8988T (cell line): ENCODE results near the gene TECTA.
A peak's percentile ranks its signal among the peaks of the same experiment; 100 is the strongest.
"Not testable (repeated sequence)": the region's sequence is repeated elsewhere in the genome, so short reads cannot be mapped to it uniquely, and the experiment has no call there.

Source experiments
- DNase-seq: peaks from one replicate; pipeline ENCODE4 v3.0.0; 2011

Gene TECTA

DNA sequence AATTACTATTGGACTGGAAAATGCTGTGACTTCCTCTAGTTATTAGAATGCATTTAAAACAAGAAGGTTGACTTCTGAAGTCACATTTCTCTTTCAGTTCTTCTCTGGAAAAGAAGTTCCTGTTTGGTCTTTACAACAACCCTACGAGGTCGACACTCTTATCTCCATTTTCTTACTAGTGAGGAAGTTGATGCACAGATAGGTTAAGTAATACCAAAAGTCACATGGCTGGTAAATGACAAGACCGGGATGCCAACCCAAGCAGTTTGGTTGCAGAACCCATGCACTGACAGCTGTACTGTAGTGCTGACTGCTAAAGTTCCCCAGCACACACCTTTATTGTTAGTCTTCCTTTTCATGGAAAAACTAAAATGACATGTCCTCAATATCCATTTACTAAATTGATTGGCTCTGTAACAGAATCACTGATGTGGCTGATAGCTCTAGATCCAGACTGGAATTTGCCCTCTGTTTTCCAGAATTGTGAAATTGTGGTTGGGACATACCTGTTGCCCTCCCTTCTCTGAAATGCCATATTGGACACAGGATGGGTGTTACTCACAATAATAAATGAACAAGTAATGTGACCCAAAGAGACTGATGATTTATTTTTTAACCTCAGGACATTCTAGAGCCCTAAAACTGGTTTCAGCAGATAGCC is 9.4 kb upstream of the TECTA start:
- no peak for DNase-seq

DNA sequence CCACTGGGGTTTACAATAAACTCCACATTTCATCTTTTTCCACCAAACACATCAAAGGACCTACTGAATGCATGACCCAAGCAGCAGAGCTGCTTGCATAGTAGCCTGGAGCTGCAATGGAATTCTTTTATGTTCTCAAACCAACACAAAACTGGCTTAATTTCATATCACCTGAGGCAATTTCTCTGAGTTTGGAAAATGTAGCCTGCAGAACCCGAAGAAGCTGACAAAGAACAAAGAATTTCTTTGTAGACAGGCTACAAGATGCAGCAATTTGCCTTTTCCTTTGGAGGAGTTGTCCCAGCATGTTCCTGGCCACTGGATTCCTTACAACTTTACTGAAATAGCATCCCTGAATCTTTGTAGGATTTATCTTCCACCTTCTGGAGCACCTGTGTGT is 5.5 kb upstream of the TECTA start:
- DNase-seq: no peak

DNA sequence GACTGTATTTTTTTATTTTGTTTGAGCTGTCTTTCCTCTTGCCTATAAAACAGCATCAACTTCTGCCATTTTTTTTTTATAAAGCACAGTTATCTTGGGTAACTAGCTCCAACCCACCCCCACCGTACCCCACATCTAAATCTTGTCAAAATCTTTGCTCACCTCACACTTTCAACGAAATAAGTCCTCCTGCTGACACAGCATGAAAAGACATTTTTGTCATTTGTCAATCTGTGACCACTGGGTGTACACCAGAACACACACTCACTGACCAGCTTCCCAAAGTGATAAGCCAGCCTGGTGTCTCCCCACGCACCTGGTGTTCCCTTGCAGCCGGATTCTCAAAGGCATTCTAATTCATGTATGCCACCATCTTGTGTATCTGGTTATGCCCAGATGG is 1.7 kb upstream of the TECTA start:
- DNase-seq: no peak

DNA sequence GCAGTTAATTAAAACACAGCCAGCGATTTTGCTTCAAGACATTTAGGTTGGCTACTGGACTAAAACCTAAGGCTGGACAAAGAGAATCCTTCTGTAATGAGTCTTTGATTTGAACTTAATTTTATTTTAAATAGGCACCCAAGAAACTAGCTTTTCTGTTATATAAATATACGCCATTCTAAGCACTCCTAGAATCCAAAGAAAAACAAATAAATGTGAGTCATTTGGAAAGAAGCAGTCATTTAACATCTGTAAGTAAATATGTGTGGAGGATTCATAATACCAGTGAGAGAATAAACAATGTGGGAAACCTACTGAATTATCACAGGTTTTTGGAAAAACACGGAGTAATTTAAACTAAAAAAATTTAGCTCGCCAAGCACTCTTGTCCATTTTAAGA is 1.2 kb upstream of the TECTA start:
- no peak for DNase-seq

DNA sequence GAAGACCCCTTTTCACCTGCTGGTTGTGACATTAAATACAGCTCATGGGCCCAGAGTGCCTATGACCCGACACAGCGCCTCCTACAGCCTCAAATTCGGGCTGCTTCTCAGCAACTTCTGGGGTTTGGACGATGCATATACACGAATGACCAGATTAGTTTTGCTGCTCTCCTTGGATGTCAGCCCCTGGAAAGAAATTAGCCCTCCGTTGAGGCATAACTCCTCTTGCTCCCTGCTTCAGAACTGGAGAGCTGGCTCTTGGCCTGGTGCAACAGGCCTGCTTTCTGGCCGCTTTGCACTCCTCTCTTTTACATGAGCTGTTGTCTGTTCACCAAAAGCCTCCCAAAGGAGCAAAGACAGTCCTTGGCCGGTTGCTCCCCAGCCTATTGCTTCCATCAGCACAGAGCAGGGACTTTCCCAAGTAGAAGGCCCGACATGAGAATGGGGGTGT is 3.3 kb downstream of the TECTA start:
- no peak for DNase-seq

DNA sequence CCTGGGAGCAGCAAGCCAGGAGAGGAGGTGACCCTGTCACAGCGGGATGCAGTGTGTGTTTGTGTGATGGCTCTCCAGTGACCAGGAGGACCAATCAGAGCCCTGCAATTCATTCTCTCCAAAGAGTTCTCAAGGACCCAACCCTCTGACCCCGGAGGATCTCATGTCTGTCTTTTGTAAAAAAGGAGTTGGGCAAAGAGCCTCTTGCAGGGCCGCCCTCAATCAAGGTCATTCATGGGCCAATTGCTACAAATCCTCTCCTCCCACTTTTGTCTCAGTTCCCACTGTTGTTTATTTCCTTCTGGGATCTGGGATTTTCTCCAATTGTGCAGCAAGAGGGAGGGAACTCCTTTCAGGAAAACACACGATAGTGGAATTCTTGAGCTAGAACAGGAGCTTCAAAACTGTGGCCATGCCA is 4.0 kb downstream of the TECTA start:
- DNase-seq: no peak

DNA sequence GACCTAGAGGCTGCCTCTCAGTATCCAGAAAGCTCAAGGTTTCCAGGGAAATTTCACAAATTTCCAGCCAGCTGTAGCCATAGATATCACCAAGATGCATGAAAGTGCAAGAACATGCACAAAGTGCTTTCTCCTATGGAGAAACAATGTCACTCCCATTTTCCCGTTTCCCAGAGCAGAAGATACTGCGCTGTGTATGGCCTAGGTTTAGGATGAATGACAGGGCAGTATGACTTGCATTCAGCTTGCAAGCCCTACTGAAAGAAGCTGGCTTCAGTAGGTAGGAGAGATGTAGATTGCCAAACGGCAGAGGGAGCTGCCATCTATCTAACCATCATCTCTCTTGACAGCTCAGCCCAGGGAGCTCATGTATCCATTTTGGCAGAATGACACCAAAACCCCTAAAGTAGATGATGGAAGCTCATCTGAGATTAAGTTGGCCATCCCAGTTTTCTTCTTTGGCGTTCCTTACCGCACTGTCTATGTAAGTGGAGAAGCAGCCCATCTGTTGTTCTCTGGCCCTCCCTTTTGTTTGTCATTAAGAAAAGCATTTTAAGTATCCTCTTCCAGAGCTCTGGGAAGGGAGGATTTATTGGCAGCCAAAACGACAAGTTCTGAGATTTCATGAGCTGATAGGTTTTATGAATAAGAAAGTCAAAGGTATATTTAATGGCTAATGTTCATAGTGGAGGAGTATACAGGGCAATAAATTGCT is 4.6 kb downstream of the TECTA start:
- no peak for DNase-seq

DNA sequence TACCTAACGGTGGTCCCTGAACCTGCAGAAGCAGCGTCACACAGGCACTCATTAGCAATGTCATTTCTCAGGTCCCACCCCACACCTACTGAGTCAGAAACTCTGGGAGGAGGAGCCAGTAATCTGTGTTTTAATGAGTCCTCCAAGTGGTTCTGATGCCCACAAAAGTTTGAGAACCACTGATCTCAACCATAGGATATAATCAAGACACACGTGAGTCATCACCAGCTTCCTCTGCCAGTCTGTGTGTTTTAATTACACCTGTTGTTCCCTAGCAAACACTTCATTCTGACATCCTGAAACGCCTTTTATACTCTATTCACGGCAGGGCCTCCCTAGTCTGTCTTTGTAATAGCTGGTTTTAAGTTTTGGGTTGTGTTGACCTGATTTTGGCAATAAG is 5.8 kb downstream of the TECTA start:
- DNase-seq: no peak

DNA sequence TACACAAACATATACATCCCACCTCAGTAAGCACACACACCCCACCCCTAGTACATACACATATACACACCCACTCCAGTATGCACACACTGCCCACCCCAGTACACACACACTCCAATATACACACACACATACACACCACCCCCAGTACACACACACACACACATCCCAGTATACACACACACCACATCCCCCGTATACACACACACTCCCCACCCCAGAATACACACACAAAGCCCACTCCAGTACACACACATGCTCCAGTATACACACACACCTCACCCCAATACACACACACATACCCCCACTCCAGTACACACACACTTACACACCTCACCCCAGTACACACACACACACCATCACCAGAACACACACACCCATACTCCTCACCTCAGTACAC is 7.4 kb downstream of the TECTA start:
- DNase-seq: no peak

DNA sequence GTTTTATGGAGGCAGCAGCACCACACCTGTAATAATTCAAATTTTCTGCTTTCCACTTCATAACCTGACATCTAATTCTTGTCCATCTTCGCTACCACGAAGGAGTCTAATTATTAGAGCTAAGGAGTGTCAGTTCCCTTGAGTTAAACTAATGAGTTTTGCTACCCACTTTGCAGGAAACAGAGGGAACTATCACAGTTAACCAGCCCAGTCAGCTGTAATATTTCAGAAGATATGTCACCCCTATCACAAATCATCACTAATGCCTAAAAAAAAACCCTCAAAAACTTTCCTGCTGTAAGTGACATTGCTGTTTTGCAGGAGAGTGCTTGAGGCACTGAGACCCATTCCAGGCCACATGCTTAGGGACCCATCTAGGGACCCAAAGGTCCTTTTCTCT is 8.4 kb downstream of the TECTA start:
- DNase-seq: no peak

DNA sequence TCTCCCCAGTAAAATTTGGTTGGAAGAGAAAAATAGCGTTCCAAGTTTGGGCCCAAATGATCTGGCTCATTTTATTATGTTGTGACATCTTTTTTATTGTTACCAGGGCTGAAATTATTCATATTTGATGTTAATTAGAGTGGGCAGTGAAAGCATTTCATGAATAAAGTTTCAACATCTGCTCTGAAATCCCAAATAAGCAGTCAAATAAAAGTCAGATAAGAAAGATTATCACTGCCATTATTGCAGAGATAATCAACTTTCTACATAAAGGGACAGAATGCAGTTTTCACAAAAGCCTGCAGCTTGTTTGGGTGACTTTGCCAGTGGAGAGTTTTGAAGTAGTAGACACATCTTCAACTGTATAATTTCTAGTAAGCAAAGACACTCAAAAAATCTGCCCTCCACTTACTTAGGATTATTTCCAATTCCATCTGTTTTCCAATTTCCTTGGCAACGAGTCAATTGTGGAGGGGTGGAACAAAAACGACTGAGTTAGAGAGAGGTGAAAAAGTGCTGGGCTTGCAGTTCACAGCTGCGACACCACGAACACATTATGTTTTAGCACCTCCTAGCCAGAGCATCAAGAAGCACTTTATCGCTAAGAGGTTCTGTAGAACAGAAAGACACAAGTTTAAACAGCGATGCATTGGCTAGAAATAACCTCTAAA is 9.0 kb downstream of the TECTA start:
- DNase-seq: no peak

DNA sequence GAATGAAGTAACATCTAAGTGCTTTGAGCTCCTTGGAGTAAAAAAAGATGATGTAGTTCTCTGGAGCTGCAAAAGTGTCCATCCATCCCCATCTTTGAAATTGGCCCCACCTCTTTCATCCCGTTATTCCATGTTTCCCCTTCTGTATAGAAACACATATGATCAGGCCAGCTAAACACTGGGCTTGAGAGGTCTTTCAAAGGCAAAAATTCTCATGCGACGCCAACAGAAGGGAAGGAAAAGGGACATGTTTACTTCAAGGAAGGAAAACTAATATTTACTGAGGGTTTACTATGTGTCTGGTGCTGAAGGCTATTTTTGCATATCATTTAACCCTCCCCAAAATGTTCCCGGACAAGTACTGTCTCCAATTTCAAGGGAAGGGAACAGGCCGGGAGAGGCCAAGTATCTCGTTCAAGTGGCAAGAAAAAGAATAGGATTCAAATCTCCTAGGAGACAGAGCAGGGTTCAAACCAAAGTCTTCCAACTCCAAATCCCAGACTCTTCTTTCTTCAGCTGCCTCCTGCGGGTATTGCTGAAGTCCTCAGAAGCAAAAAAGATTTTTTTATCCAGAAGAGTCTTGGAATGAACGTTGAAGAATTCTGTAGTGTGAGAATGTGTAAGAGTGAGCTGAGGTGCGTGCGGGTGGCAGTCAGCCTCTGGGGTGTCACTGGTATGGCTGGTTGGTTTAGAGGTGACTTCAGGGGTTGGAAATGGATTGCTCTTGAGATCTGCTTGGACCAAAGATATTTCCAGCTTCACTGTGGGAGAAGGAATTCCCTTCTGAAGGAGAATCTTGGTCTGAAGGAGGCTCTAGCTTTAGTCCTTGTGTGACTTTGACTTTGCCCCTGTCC is 10.1 kb downstream of the TECTA start:
- DNase-seq: no peak

DNA sequence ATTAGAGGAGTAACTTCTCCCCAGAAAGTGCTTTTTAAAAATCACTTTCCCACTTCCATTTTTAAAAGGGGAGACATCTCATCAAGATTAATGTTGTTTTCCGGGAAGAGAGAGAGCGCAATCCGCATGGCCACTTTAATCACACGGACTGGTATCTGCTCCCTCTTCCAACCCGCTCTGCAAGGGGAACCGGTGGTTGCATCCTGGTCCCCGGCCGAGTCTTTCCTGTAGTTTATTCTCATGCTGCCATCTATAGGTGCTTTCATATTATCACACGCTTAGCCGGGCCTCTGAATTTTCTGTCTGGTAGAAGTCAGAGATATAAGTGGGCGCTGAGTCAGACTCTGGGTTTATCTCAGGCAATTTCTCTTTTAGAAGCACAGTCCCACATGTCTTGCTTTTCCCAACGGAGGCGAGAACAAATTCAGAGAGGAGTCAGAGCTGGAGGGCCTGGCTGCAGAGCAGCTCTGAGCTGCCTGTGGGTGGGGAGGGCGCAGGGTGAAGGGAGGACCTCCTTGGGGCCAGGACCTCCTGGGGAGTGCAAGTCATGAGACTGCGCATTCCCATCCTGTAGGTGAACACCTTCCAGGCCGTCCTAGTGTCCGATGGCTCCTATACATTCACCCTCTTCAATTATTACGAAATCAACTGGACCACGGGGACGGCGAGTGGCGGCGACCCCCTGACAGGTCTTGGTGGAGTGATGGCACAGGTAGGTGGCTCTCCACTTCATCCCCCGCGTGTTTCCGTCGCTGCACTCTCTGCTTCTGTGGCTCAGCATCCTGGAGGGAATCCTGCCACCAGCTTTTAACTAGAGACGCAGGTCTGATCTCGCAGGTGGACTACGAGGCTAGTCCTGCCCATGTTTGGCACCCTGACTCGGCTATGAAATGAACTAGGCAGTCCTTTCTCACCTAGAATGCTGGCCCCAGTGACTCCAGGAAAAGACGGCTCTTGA is 11.7 kb downstream of the TECTA start:
- peak; percentile 67 for DNase-seq

DNA sequence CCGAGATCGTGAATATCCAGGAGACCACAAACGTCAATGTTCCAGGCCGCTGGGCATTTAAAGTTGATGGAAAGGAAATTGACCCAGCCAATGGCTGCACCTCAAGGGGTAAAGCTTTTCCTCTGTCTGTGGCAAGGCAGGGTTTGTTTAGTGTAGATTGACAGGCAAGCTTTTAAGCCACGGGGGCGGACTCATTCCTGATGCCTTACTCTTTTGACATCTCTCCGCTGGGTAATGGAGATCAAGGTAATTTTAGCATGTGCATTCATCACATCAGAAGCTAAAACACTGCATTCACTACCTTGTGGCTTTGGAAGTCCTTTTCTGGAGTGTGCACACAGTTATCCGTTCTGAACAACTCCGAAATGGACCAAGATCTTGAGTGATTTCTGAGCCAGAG is 12.6 kb downstream of the TECTA start:
- DNase-seq: no peak

DNA sequence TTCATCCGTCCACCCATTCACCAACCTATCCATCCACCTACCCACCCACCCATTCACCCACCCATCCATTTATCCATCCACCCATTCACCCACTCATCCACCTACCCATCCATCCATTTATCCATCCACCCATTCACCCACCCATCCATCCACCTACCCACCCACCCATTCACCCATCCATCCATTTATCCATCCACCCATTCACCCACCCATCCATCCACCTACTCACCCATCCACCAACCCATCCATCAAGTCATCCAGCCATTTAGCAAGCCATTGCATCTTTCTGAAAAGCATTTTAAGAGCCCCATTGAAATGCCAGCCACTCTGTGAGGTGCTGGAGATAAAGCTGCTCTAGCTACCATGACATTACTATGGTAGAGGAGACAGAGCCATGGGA is 14.0 kb downstream of the TECTA start:
- not testable (repeated sequence) for DNase-seq

DNA sequence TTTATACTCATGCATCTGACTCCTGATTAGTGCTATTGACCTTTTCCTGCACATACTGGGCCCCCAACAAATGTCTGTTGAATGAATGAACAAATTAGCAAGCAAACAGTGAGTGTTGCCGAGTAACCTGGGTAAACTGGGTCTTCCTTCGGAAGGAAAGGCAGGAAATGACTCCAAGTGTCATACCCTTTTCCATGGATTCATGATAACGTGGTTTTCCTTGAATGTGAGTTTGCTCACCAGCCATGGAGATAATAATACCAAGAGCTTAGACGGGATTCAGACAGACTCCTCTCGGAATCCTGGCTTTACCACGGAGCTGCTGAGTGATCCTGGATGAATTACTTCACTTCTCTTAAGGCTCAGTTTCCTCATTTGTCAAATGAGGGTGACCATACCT is 16.7 kb downstream of the TECTA start:
- no peak for DNase-seq

DNA sequence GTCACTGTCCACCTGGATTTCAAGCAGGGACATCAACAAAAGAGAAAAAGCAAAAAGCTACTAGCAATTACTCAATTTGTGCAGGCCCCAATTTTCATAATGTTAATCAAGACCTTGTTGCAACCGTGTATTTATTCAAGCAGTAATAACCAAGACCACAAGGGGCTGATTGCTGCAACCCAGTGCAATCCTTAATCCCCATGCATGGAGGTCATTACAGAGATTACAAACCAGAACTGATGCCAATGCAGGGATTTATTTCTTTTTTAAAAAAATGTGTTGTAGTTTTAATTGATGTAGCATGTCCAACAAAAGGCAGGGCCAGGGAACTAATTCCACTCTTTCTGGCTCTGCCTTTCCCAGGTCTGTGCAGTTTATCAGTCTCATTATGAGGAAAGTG is 18.4 kb downstream of the TECTA start:
- no peak for DNase-seq

DNA sequence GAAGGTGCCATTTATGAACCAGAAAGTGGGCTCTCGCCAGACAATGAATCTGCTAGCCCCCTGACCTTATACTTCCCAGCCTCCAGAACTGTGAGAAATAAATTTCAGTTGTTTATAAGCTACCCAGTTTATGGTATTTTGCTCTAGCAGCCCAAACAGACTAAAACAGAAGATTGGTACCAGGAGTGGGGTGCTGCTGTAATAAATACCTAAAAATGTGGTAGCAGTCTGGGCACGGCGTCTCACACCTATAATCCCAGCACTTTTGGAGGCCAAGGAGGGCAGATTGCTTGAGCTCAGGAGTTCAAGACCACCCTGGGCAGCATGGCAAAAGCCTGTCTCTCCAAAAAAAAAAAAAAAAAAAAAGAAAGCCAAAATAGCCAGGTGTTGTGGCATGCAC is 21.3 kb downstream of the TECTA start:
- no peak for DNase-seq

DNA sequence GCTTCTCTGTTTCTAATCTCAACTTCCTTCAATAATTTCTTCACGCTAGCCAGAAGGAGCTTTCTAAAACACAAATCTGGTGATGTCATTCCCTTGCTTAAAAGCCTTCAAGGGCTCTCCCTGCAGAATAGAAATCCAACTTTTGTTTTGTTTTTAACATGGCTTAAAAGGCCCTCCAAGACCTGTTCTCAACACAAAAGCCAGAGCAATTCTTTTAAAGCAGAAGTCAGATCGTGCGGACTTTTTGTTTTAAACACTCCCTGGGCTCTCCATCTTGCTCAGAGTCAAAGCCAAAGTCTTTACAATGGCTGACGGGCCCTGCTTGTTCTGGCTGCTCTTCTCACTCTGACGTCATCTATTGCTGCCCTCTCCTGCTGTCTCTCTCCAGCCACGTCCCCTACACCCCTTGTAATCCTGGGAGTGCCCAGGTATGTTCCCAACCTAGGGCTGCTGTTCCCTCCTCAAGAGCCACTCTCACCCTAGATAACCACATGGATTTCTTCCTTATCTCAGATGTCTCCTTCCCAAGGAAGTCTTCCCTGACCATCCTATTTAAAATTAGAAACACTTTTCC is 22.5 kb downstream of the TECTA start:
- DNase-seq: no peak

DNA sequence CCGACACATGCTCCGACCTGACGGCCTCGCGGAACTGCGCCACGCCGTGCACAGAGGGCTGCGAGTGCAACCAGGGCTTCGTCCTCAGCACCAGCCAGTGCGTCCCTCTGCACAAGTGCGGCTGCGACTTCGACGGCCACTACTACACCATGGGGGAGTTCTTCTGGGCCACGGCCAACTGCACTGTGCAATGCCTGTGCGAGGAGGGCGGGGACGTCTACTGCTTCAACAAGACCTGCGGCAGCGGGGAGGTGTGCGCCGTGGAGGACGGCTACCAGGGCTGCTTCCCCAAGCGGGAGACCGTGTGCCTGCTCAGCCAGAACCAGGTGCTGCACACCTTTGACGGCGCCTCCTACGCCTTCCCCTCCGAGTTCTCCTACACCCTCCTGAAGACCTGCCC is 26.8 kb downstream of the TECTA start:
- no peak for DNase-seq
